COLO668 (cell line): ENCODE results near the gene RCOR2.
A peak's percentile ranks its signal among the peaks of the same experiment; 100 is the strongest.

Experiments
- DNase-seq: peaks from one replicate; lab custom pipeline; 2025; ENCODE audit not compliant: unreplicated experiment; lab: John Stamatoyannopoulos, UW

Gene RCOR2

GRCh38 chr11:63907808-63908530 lies 9.0 kb downstream of the RCOR2 start:
- no peak for DNase-seq

GRCh38 chr11:63907063-63907462 lies 9.9 kb downstream of the RCOR2 start:
- no peak for DNase-seq

GRCh38 chr11:63906585-63906984 lies 10.4 kb downstream of the RCOR2 start:
- peak; percentile 37 for DNase-seq

- no peak for DNase-seq
These were observed 10.9 kb downstream of the RCOR2 start for GRCh38 chr11:63906087-63906486.

GRCh38 chr11:63905179-63905578 lies 11.8 kb downstream of the RCOR2 start:
- DNase-seq: no peak

GRCh38 chr11:63904743-63905142 lies 12.2 kb downstream of the RCOR2 start:
- DNase-seq: no peak

GRCh38 chr11:63903884-63904283 lies 13.1 kb downstream of the RCOR2 start:
- no peak for DNase-seq

- DNase-seq: no peak
These were observed 15.3 kb downstream of the RCOR2 start for GRCh38 chr11:63901660-63902059.

GRCh38 chr11:63897459-63898146 lies 19.4 kb downstream of the RCOR2 start:
- DNase-seq: no peak

GRCh38 chr11:63896071-63896470 lies 20.9 kb downstream of the RCOR2 start:
- DNase-seq: no peak

- DNase-seq: no peak
These were observed 23.6 kb downstream of the RCOR2 start for GRCh38 chr11:63893355-63893754.

- no peak for DNase-seq
These were observed 24.7 kb downstream of the RCOR2 start for GRCh38 chr11:63892228-63892627.

- no peak for DNase-seq
These were observed 26.6 kb downstream of the RCOR2 start for GRCh38 chr11:63890368-63890767.

GRCh38 chr11:63889344-63889743 lies 27.6 kb downstream of the RCOR2 start:
- DNase-seq: no peak

- DNase-seq: peak; percentile 90
These were observed 28.5 kb downstream of the RCOR2 start for GRCh38 chr11:63888170-63889086.

GRCh38 chr11:63887386-63887999 lies 29.5 kb downstream of the RCOR2 start:
- DNase-seq: no peak

- DNase-seq: no peak
These were observed 32.6 kb downstream of the RCOR2 start for GRCh38 chr11:63884196-63884932.

GRCh38 chr11:63883791-63884190 lies 33.2 kb downstream of the RCOR2 start:
- no peak for DNase-seq

GRCh38 chr11:63882555-63883242 lies 34.3 kb downstream of the RCOR2 start:
- no peak for DNase-seq

- DNase-seq: no peak
These were observed 36.6 kb downstream of the RCOR2 start for GRCh38 chr11:63880403-63880790.
